ENCODE measurements around the gene PMM2.
"Not testable (repeated sequence)": the region's sequence is repeated elsewhere in the genome, so short reads cannot be mapped to it uniquely, and the experiment has no call there.

- TF ChIP-seq, protein P1, sequence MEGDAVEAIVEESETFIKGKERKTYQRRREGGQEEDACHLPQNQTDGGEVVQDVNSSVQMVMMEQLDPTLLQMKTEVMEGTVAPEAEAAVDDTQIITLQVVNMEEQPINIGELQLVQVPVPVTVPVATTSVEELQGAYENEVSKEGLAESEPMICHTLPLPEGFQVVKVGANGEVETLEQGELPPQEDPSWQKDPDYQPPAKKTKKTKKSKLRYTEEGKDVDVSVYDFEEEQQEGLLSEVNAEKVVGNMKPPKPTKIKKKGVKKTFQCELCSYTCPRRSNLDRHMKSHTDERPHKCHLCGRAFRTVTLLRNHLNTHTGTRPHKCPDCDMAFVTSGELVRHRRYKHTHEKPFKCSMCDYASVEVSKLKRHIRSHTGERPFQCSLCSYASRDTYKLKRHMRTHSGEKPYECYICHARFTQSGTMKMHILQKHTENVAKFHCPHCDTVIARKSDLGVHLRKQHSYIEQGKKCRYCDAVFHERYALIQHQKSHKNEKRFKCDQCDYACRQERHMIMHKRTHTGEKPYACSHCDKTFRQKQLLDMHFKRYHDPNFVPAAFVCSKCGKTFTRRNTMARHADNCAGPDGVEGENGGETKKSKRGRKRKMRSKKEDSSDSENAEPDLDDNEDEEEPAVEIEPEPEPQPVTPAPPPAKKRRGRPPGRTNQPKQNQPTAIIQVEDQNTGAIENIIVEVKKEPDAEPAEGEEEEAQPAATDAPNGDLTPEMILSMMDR (tag by site-specific recombination; IDR thresholded peaks at IDR 0.05) = not testable (repeated sequence)
- TF ChIP-seq ZNF248 (tag by site-specific recombination; IDR thresholded peaks at IDR 0.05); ZNF830 (tag by site-specific recombination; IDR thresholded peaks at IDR 0.05; ENCODE audit: low read depth); GLIS2 (tag by site-specific recombination; IDR thresholded peaks at IDR 0.05); ZNF311 (tag by site-specific recombination; IDR thresholded peaks at IDR 0.05; ENCODE audit: borderline replicate concordance): not testable (repeated sequence)
These were observed 39.2 kb downstream of the PMM2 start for GRCh38 chr16:8836797-8837196.
